Ishikawa (cell line): ENCODE results near the gene PRKCZ.
A peak's percentile ranks its signal among the peaks of the same experiment; 100 is the strongest.

Experiments used
- CEBPB ChIP-seq: IDR thresholded peaks from 2 replicates; pipeline ENCODE4 v1.6.1; 2012
- EGR1 ChIP-seq: IDR thresholded peaks from 2 replicates; pipeline ENCODE4 v1.6.1; 2012
- EP300 ChIP-seq: IDR thresholded peaks from 2 replicates; pipeline ENCODE4 v1.6.1; 2012; ENCODE audit warnings: borderline replicate concordance
- MAX ChIP-seq: IDR thresholded peaks from 2 replicates; pipeline ENCODE4 v1.6.1; 2012
- NFIC ChIP-seq: IDR thresholded peaks from 2 replicates; pipeline ENCODE4 v1.6.1; 2012
- TAF1 ChIP-seq: IDR thresholded peaks from 2 replicates; pipeline ENCODE4 v1.6.1; 2012; ENCODE audit warnings: low read depth, mild to moderate bottlenecking
- TEAD4 ChIP-seq: IDR thresholded peaks from 2 replicates; pipeline ENCODE4 v1.6.1; 2012
- YY1 ChIP-seq: IDR thresholded peaks from 2 replicates; pipeline ENCODE4 v1.6.1; 2012; ENCODE audit warnings: low read depth
- TF ChIP-seq, protein P1 (sequence below): IDR thresholded peaks from 2 replicates; pipeline ENCODE4 v1.6.1; 2012
- TF ChIP-seq, protein P2 (sequence below): IDR thresholded peaks from 2 replicates; pipeline ENCODE4 v1.6.1; 2012; ENCODE audit warnings: low read depth, mild to moderate bottlenecking

- peak; percentile 23; the same call in 1 of the 2 replicates for TF ChIP-seq MAX
- TF ChIP-seq YY1 = no peak
- no peak for TF ChIP-seq CEBPB
- TF ChIP-seq, protein P1, sequence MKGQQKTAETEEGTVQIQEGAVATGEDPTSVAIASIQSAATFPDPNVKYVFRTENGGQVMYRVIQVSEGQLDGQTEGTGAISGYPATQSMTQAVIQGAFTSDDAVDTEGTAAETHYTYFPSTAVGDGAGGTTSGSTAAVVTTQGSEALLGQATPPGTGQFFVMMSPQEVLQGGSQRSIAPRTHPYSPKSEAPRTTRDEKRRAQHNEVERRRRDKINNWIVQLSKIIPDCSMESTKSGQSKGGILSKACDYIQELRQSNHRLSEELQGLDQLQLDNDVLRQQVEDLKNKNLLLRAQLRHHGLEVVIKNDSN = no peak
- peak; percentile 97 for TF ChIP-seq EGR1
- TF ChIP-seq TEAD4 = no peak
- TF ChIP-seq EP300 = no peak
- no peak for TF ChIP-seq TAF1
- no peak for TF ChIP-seq NFIC
- TF ChIP-seq, protein P2, sequence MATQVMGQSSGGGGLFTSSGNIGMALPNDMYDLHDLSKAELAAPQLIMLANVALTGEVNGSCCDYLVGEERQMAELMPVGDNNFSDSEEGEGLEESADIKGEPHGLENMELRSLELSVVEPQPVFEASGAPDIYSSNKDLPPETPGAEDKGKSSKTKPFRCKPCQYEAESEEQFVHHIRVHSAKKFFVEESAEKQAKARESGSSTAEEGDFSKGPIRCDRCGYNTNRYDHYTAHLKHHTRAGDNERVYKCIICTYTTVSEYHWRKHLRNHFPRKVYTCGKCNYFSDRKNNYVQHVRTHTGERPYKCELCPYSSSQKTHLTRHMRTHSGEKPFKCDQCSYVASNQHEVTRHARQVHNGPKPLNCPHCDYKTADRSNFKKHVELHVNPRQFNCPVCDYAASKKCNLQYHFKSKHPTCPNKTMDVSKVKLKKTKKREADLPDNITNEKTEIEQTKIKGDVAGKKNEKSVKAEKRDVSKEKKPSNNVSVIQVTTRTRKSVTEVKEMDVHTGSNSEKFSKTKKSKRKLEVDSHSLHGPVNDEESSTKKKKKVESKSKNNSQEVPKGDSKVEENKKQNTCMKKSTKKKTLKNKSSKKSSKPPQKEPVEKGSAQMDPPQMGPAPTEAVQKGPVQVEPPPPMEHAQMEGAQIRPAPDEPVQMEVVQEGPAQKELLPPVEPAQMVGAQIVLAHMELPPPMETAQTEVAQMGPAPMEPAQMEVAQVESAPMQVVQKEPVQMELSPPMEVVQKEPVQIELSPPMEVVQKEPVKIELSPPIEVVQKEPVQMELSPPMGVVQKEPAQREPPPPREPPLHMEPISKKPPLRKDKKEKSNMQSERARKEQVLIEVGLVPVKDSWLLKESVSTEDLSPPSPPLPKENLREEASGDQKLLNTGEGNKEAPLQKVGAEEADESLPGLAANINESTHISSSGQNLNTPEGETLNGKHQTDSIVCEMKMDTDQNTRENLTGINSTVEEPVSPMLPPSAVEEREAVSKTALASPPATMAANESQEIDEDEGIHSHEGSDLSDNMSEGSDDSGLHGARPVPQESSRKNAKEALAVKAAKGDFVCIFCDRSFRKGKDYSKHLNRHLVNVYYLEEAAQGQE = peak; percentile 94
Measured at GRCh38 chr1:2019571-2020309, 30.5 kb upstream of the PRKCZ start.
